HepG2 (cell line): Measurements from ENCODE around the gene TMEM145.

Source experiments
- CCDC6 ChIP-seq: sonication (generic); formaldehyde crosslinking; IDR thresholded peaks from 2 replicates; pipeline ENCODE4 v1.8.1; 2022; ENCODE audit warnings: mild to moderate bottlenecking, missing genetic modification reagents, moderate library complexity
- EED ChIP-seq: sonication (generic); formaldehyde crosslinking; IDR thresholded peaks from 2 replicates; pipeline ENCODE4 v1.5.0; 2020; ENCODE audit warnings: mild to moderate bottlenecking, missing genetic modification reagents
- EHMT2 ChIP-seq: fragments of 200-600 bp; sonication (generic); IDR thresholded peaks from 2 replicates; pipeline ENCODE4 v1.7.0; 2017; ENCODE audit warnings: antibody characterized with exemption, low read depth, low read length, borderline replicate concordance
- HNF4A ChIP-seq: sonication (generic); formaldehyde crosslinking; IDR thresholded peaks from 2 replicates; pipeline ENCODE4 v1.4.0; 2020; ENCODE audit warnings: missing genetic modification reagents
- HNRNPUL1 ChIP-seq: fragments of 200-400 bp; formaldehyde crosslinking; IDR thresholded peaks from 2 replicates; pipeline ENCODE4 v1.6.1; 2017; ENCODE audit warnings: low read depth, mild to moderate bottlenecking, low read length, moderate library complexity
- MBD4 ChIP-seq: IDR thresholded peaks from 2 replicates; pipeline ENCODE4 v1.6.1; 2012; ENCODE audit warnings: low read length, inconsistent platforms, borderline replicate concordance
- SNRNP70 ChIP-seq: fragments of 200-400 bp; formaldehyde crosslinking; IDR thresholded peaks from 2 replicates; pipeline ENCODE4 v1.6.1; 2017; ENCODE audit warnings: mild to moderate bottlenecking, low read depth, low read length, moderate library complexity
- ZFP1 ChIP-seq: IDR thresholded peaks from 2 replicates; pipeline ENCODE4 v1.6.1; 2016
- ZFY ChIP-seq: sonication (generic); formaldehyde crosslinking; IDR thresholded peaks from 2 replicates; pipeline ENCODE4 v1.4.0; 2020; ENCODE audit warnings: missing genetic modification reagents
- ZNF850 ChIP-seq: sonication (generic); formaldehyde crosslinking; conservative IDR thresholded peaks from 2 replicates; pipeline ENCODE4 v1.9.0; 2021; ENCODE audit warnings: mild to moderate bottlenecking, missing genetic modification reagents
- TF ChIP-seq, protein P1 (sequence below): sonication (generic); formaldehyde crosslinking; IDR thresholded peaks from 2 replicates; pipeline ENCODE4 v1.5.0; 2020; ENCODE audit warnings: missing genetic modification reagents, mild to moderate bottlenecking, borderline replicate concordance
- TF ChIP-seq, protein P2 (sequence below): sonication (generic); formaldehyde crosslinking; IDR thresholded peaks from 2 replicates; pipeline ENCODE4 v1.4.0; 2020; ENCODE audit warnings: missing genetic modification reagents

DNA sequence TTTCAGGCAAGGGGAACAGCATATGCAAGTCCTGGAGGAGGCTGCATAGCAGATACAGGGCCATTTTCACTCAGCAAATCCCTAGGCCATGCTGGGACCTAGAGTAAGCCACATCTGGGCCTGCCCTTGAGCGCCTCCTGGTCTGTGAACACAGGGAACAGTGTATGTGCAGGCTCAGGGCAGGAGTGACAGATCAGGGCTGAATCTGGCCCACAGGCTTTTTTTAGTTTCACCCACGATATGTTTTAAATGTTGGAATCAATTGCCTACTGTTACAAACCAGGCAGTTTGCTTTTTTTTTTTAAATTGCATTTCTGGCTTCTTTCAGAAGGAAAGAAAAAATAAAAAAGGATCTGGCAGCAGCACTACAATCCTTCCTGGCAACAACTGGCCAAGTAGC is 1.5 kb upstream of the TMEM145 start:
- TF ChIP-seq, protein P1, sequence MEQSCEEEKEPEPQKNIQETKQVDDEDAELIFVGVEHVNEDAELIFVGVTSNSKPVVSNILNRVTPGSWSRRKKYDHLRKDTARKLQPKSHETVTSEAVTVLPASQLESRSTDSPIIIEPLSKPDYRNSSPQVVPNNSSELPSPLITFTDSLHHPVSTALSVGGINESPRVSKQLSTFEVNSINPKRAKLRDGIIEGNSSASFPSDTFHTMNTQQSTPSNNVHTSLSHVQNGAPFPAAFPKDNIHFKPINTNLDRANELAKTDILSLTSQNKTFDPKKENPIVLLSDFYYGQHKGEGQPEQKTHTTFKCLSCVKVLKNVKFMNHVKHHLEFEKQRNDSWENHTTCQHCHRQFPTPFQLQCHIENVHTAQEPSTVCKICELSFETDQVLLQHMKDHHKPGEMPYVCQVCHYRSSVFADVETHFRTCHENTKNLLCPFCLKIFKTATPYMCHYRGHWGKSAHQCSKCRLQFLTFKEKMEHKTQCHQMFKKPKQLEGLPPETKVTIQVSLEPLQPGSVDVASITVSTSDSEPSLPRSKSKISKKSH, result no peak
- no peak for TF ChIP-seq EED (CRISPR knock-in tag)
- TF ChIP-seq EHMT2, result no peak
- TF ChIP-seq CCDC6 (CRISPR knock-in tag), result no peak
- no peak for TF ChIP-seq MBD4
- no peak for TF ChIP-seq ZFY (CRISPR knock-in tag)
- TF ChIP-seq, protein P2, sequence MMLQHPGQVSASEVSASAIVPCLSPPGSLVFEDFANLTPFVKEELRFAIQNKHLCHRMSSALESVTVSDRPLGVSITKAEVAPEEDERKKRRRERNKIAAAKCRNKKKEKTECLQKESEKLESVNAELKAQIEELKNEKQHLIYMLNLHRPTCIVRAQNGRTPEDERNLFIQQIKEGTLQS (CRISPR knock-in tag), result no peak
- no peak for TF ChIP-seq HNRNPUL1
- no peak for TF ChIP-seq ZFP1 (CRISPR knock-in tag)
- no peak for TF ChIP-seq HNF4A (CRISPR knock-in tag)
- TF ChIP-seq SNRNP70, result no peak
- no peak for TF ChIP-seq ZNF850 (CRISPR knock-in tag)
